GM18951 (cell line): ENCODE measurements around the gene FN3KRP.

Experiments
- POLR2A ChIP-seq: IDR thresholded peaks from 4 replicates; pipeline ENCODE4 v1.6.1; 2011; ENCODE audit warnings: mild to moderate bottlenecking; ENCODE audit not compliant: insufficient read length, insufficient read depth; ENCODE audit errors: extremely low read depth
- in situ Hi-C: fragments of 300-500 bp; cut with MboI; formaldehyde crosslinking; loops from one replicate; pipeline ENCODE4 v1.12.0; 2022; ENCODE audit warnings: low sequenced_read_pairs, mixed read lengths, inconsistent platforms; ENCODE audit not compliant: unreplicated experiment

Gene FN3KRP

GRCh38 chr17:82705756-82706155, 10.8 kb upstream of the FN3KRP start:
- no peak for TF ChIP-seq POLR2A
- in situ Hi-C loops = no loop called here

GRCh38 chr17:82709024-82709675, 7.4 kb upstream of the FN3KRP start:
- TF ChIP-seq POLR2A = no peak

DNA sequence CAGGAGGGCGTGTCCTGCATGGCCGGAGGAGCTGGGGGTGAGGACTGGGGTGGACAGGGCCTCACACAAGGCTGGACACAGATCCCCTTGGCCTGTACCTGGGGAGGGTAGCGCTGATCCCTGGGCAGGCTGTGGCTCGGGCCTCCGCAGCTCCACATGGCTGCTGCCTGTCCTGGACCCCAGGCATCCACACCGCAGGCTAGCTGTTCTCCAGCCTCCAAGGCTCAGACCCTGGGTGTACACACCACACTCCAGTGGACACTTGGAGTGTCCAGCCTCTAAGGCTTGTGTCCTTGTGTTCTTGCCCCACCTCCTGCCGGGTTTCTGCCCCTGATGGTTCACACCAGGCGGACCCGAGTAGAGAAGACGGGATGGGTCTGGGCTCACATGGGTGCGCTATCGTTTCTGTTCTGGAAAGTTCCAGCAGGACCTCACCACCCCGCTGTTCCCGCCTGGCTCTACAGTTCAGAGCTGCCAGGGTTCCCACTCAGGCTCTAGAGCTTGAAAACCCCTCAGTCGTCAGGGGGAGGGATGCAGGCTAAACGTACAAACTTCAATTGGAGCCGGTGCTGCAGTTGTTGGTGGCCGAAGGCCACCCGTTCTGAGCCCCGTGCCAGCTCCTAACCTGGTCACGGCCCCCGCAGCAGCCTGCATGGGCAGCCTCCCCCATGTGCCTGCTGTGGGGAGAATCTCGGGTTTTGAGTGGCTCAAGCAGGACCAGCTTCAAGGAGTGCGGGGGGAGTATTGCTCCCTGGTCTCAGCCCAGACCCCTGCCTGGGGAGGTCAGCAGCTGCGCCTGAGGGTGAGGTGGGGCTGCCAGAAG, 6.6 kb upstream of the FN3KRP start:
- in situ Hi-C loops = no loop called here
- no peak for TF ChIP-seq POLR2A

More at GRCh38 chr17:82709024-82709675, 7.4 kb upstream of the FN3KRP start:
- in situ Hi-C loops = no loop called here

GRCh38 chr17:82710499-82711232, 5.8 kb upstream of the FN3KRP start:
- in situ Hi-C loops = no loop called here
- TF ChIP-seq POLR2A = no peak

- in situ Hi-C loops = no loop called here
- TF ChIP-seq POLR2A = no peak
Observed at GRCh38 chr17:82713071-82713723, 3.3 kb upstream of the FN3KRP start.

- TF ChIP-seq POLR2A = no peak
- in situ Hi-C loops = no loop called here
Observed at GRCh38 chr17:82718986-82719685, 2.6 kb downstream of the FN3KRP start.

- in situ Hi-C loops = no loop called here
- no peak for TF ChIP-seq POLR2A
Observed at GRCh38 chr17:82720204-82720603, 3.7 kb downstream of the FN3KRP start.

- in situ Hi-C loops = no loop called here
- TF ChIP-seq POLR2A = no peak
Observed at GRCh38 chr17:82722341-82723013, 6.0 kb downstream of the FN3KRP start.

- TF ChIP-seq POLR2A = no peak
- in situ Hi-C loops = no loop called here
Observed at GRCh38 chr17:82723169-82723807, 6.8 kb downstream of the FN3KRP start.

- in situ Hi-C loops = no loop called here
- no peak for TF ChIP-seq POLR2A
Observed at GRCh38 chr17:82726427-82726826, 9.9 kb downstream of the FN3KRP start.

DNA sequence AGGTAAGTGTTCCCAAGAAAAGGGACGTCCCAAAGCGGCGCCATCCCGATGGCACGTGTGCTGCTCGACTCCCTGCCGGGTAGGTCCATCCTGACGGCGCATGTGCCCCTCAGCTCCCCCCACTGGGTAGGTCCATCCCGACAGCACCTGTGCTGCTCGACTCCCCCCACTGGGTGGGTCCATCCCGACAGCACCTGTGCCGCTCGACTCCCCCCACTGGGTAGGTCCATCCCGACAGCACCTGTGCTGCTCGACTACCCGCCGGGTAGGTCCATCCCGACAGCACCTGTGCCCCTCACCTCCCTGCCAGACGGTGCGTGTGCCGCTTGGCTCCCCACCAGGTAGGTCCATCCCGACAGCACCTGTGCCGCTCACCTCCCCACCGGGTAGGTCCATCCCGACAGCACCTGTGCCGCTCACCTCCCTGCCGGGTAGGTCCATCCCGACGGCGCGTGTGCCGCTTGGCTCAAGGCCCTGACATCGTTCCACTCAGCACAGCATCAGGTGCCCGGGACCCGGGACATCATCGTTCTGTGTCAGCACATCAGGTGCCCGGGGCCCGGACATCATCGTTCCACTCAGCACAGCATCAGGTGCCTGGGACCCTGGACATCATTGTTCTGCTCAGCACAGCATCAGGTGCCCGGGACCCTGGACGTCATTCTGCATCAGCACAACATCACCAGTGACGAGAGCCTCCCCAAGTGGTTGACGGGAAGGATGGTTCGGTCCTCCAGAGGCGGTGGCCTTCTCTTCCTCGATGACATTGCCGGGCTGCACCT, 13.2 kb downstream of the FN3KRP start:
- in situ Hi-C loops = no loop called here

More for the DNA sequence above, 13.2 kb downstream of the FN3KRP start:
- no peak for TF ChIP-seq POLR2A
